GM12878 (cell line): ENCODE measurements around the gene WSCD1. TPM values are rescaled to one million over a fixed set of nuclear protein-coding genes. Genes with fewer than 3 reads are reported as not detected.

Source experiments
- ATAC-seq: fragments of 200-7000 bp; cut with Tn5 transposase; 3 replicates; pipeline ENCODE4 v1.9.1; 2020; ENCODE audit warnings: mild to moderate bottlenecking, moderate library complexity
- BruUV-seq: library from RNA; stranded (reverse); fragments of 400-500 nt; replicated peaks from 2 replicates; lab custom pipeline; 2021; lab: Mats Ljungman, UMichigan
- CTCF ChIA-PET: fragments of 300-600 bp; sonication (Branson Sonifier 250); formaldehyde crosslinking; extraction: SDS; loops from one replicate; lab custom pipeline; 2021; ENCODE audit warnings: inconsistent platforms; lab: Yijun Ruan, JAX
- POLR2A ChIA-PET: fragments of 350-600 bp; formaldehyde crosslinking; extraction: SDS; loops from one replicate; lab custom pipeline; 2021; ENCODE audit warnings: inconsistent platforms; lab: Charles Lee
- RAD21 ChIA-PET: fragments of 300-600 bp; sonication (Branson Sonifier 250); formaldehyde crosslinking; loops from one replicate; lab custom pipeline; 2023; ENCODE audit warnings: antibody characterized with exemption; ENCODE audit not compliant: unreplicated experiment; lab: Charles Lee
- SMC1A ChIA-PET: fragments of 300-600 bp; sonication (Branson Sonifier 250); formaldehyde crosslinking; loops from one replicate; lab custom pipeline; 2023; ENCODE audit not compliant: unreplicated experiment, uncharacterized antibody; lab: Charles Lee
- DNase-seq: peaks from one replicate; pipeline ENCODE4 v3.0.0-alpha.2; 2011; ENCODE audit warnings: low read depth, low spot score
- FAIRE-seq: peaks from 3 replicates; lab custom pipeline; 2011; peaks lifted over from hg19 to GRCh38; lab: Jason Lieb, UNC
- H2AFZ ChIP-seq: 2 replicates; pipeline ENCODE4 v1.6.0; 2011; ENCODE audit warnings: low read depth, low read length, control low read depth; ENCODE audit not compliant: control insufficient read depth
- H3K27ac ChIP-seq: 2 replicates; pipeline ENCODE4 v1.5.1; 2011; ENCODE audit warnings: control low read depth; ENCODE audit not compliant: control insufficient read depth, insufficient read depth
- H3K27me3 ChIP-seq, 2 experiments: replicated peaks in 1 of 2; 2 replicates each; pipeline versions ENCODE4 v1.6.0 to v1.6.1; 2011; ENCODE audit warnings: low read length in 1 of 2; ENCODE audit not compliant: control insufficient read depth in 2 of 2, insufficient read depth in 2 of 2
- H3K36me3 ChIP-seq, 2 experiments: 2 replicates each; pipeline ENCODE4 v1.5.1; 2011; ENCODE audit warnings: low read length in 1 of 2; ENCODE audit not compliant: control insufficient read depth in 2 of 2, insufficient read depth in 2 of 2
- H3K4me1 ChIP-seq: 2 replicates; pipeline ENCODE4 v1.6.1; 2011; ENCODE audit warnings: mild to moderate bottlenecking, low read length, moderate library complexity, mixed read lengths; ENCODE audit not compliant: control insufficient read depth, insufficient read depth
- H3K4me2 ChIP-seq: 2 replicates; pipeline ENCODE4 v1.6.0; 2011; ENCODE audit warnings: control low read depth; ENCODE audit not compliant: control insufficient read depth, insufficient read depth
- H3K4me3 ChIP-seq: fragments of 200-600 bp; sonication (generic); 2 replicates; pipeline ENCODE4 v1.5.1; 2016
- H3K79me2 ChIP-seq: 2 replicates; pipeline ENCODE4 v1.6.0; 2011; ENCODE audit warnings: low read length; ENCODE audit not compliant: control insufficient read depth, insufficient read depth
- H3K9ac ChIP-seq: 2 replicates; pipeline ENCODE4 v1.8.0; 2011; ENCODE audit warnings: low read length, control low read depth, mixed read lengths; ENCODE audit not compliant: control insufficient read depth, insufficient read depth
- H3K9me3 ChIP-seq: replicated peaks from 3 replicates; pipeline ENCODE4 v1.5.1; 2011; ENCODE audit warnings: mild to moderate bottlenecking, low read length; ENCODE audit not compliant: control insufficient read depth, insufficient read depth
- H4K20me1 ChIP-seq: 2 replicates; pipeline ENCODE4 v1.6.0; 2011; ENCODE audit not compliant: control insufficient read depth, insufficient read depth
- ATF2 ChIP-seq: IDR thresholded peaks from 2 replicates; pipeline ENCODE4 v1.6.1; 2012; ENCODE audit warnings: low read length, inconsistent platforms
- CUX1 ChIP-seq: IDR thresholded peaks from 2 replicates; pipeline ENCODE4 v1.6.1; 2012; ENCODE audit warnings: improper control_type of control experiment, low read depth, low read length; ENCODE audit not compliant: insufficient replicate concordance
- IKZF2 ChIP-seq, 2 experiments: fragments of 450-650 bp; IDR thresholded peaks; 2 replicates each; pipeline ENCODE4 v1.6.1; 2017; ENCODE audit warnings: mild to moderate bottlenecking in 2 of 2, moderate library complexity in 2 of 2
- MLLT1 ChIP-seq: fragments of 450-650 bp; IDR thresholded peaks from 2 replicates; pipeline ENCODE4 v1.6.1; 2016; ENCODE audit warnings: mild to moderate bottlenecking
- MYC ChIP-seq: IDR thresholded peaks from 2 replicates; pipeline ENCODE4 v1.6.1; 2011; ENCODE audit warnings: mild to moderate bottlenecking, low read length, moderate library complexity, inconsistent platforms; ENCODE audit not compliant: insufficient read depth, insufficient replicate concordance, insufficient read length, severe bottlenecking
- WGBS: methylation state at CpG from one replicate; pipeline ENCODE4 v1.1.6; 2016; ENCODE audit warnings: low lambda C conversion rate; ENCODE audit not compliant: insufficient replicate concordance, insufficient coverage; ENCODE audit errors: missing lambda C conversion rate; 5-methylcytosine and 5-hydroxymethylcytosine counted together
- in situ Hi-C: fragments of 300-500 bp; cut with MboI; formaldehyde crosslinking; loops from 9 replicates; pipeline ENCODE4 v1.14.3; 2018; ENCODE audit warnings: mixed read lengths
- intact Hi-C: fragments of 100-400 bp; cut with micrococcal nuclease; formaldehyde crosslinking; loops from one replicate; pipeline ENCODE4 v1.14.2; 2022; ENCODE audit not compliant: unreplicated experiment
- polyA plus RNA-seq, 11 experiments: library from polyadenylated mRNA; depleted of rRNA in 4 of 11; unstranded in 6 of 11; stranded (reverse) in 5 of 11; fragments of >200 nt; fragmentation: Nextera tagmentation in 4 of 11; fragmentation: Illumina TruSeq in 1 of 11; extraction: Ambion mirVana in 4 of 11; extraction: Trizol in 1 of 11; gene quantifications; 1 replicate in 1 of 11; 2 replicates in 10 of 11; pipeline versions ENCODE4 v1.2.1 to v1.2.3, GENCODE V29; 2011 to 2016; ENCODE audit warnings: inconsistent platforms in 2 of 11, missing spikeins in 2 of 11, low read depth in 1 of 11
- total RNA-seq, 4 experiments: library from RNA; depleted of rRNA in 3 of 4; stranded (reverse); fragments of >200 nt in 3 of 4; fragmentation: Illumina TruSeq in 1 of 4; extraction: Trizol in 1 of 4; gene quantifications; 2 replicates each; pipeline versions ENCODE4 v1.2.1 to v1.2.3, GENCODE V29; 2013 to 2021

WSCD1 gene
- total and polyA plus RNA-seq, 10 of the 15 experiments (the other 5 are each of a cell fraction or from before 2014, with no cell fraction given) = 0.01 to 0.16 TPM; not detected in 8

- WGBS = 19% methylated on average over 8 of the region's 8 CpGs
- ChIA-PET POLR2A (no interaction called here), SMC1A (no interaction called here), RAD21 (no interaction called here), CTCF (no interaction called here)
- Histone ChIP-seq H3K27ac (no peak overlapping the region), H3K9me3 (no peaks in the 10 kb centered on the region), H3K9ac (no peak overlapping the region), H2AFZ (no peak overlapping the region), H3K79me2 (no peaks in the 10 kb centered on the region), H4K20me1 (no peaks in the 10 kb centered on the region), H3K36me3 (no peaks in the 10 kb centered on the region), H3K4me1 (no peaks in the 10 kb centered on the region), H3K27me3 (0 out of 4 replicates have a peak, but pooled peaks cover 0 to 1% of the 10 kb centered on the region in 2 experiments), H3K4me2 (no peak overlapping the region), H3K4me3 (no peak overlapping the region)
- ATAC-seq = no peak
- intact Hi-C loops = no loop called here
- FAIRE-seq = no peak
- in situ Hi-C loops = no loop called here
- DNase-seq = no peak
- BruUV-seq = no TSS peak
- TF ChIP-seq CUX1 (no peak), MLLT1 (no peak), MYC (no peak), IKZF2 (IDR thresholded peaks at IDR 0.05) (no peak), ATF2 (no peak)
These were observed 65.8 kb downstream of the WSCD1 start for GRCh38 chr17:6135996-6136395.
